Ascending aorta (tissue), 2 donors: ENCODE measurements around the gene KIR3DL1. TPM values are rescaled to one million over a fixed set of nuclear protein-coding genes. Genes with fewer than 3 reads are reported as not detected.
"Not testable (repeated sequence)": the region's sequence is repeated elsewhere in the genome, so short reads cannot be mapped to it uniquely, and the experiment has no call there.

ENCODE experiments used
- DNase-seq, 2 donors: peaks; one replicate each; pipeline ENCODE4 v3.0.0-alpha.2; 2019; ENCODE audit warnings: low spot score in 2 of 2
- H3K27ac ChIP-seq, 2 donors: fragments of 200-600 bp; sonication (generic); one replicate each; pipeline ENCODE4 v1.5.1; 2016 to 2017; ENCODE audit warnings: mild to moderate bottlenecking in 1 of 2
- H3K27me3 ChIP-seq: fragments of 200-600 bp; sonication (generic); one replicate; pipeline ENCODE4 v1.5.1; 2017
- H3K36me3 ChIP-seq, 2 donors: fragments of 200-600 bp; sonication (generic); one replicate each; pipeline ENCODE4 v1.5.1; 2016
- H3K4me1 ChIP-seq, 2 donors: fragments of 200-600 bp; sonication (generic); one replicate each; pipeline ENCODE4 v1.5.1; 2016 to 2017; ENCODE audit warnings: mild to moderate bottlenecking in 1 of 2
- H3K4me3 ChIP-seq, 2 donors: fragments of 200-600 bp; sonication (generic); one replicate each; pipeline ENCODE4 v1.5.1; 2016 to 2017; ENCODE audit warnings: mild to moderate bottlenecking in 1 of 2
- H3K9me3 ChIP-seq, 2 donors: fragments of 200-600 bp; sonication (generic); one replicate each; pipeline ENCODE4 v1.5.1; 2016
- CTCF ChIP-seq, 3 experiments: fragments of 200-600 bp in 2 of 3; fragments of 450-650 bp in 1 of 3; sonication (generic) in 2 of 3; IDR thresholded peaks; one replicate each; pipeline ENCODE4 v1.5.1; 2016 to 2019; ENCODE audit warnings: antibody characterized with exemption in 3 of 3, mild to moderate bottlenecking in 1 of 3, moderate library complexity in 1 of 3
- intact Hi-C: fragments of 100-400 bp; cut with DNase I; formaldehyde crosslinking; loops from one replicate; pipeline ENCODE4 v1.15.1; 2023
- total RNA-seq: library from RNA; depleted of rRNA; stranded (reverse); fragments of >200 nt; gene quantifications from one replicate; pipeline ENCODE4 v1.1.0, GENCODE V29; 2016

The KIR3DL1 gene
- total RNA-seq, 1 donor from 2014 or later = not detected

GRCh38 chr19:54837522-54837921 is 21.3 kb downstream of the KIR3DL1 start:
- H3K9me3 ChIP-seq, H3K27ac ChIP-seq, intact Hi-C loops, H3K27me3 ChIP-seq, DNase-seq, H3K4me1 ChIP-seq, H3K4me3 ChIP-seq, H3K36me3 ChIP-seq: not testable (repeated sequence)

GRCh38 chr19:54843171-54843570 is 26.9 kb downstream of the KIR3DL1 start:
- H3K27ac ChIP-seq, H3K4me1 ChIP-seq, H3K36me3 ChIP-seq, intact Hi-C loops, H3K9me3 ChIP-seq, H3K4me3 ChIP-seq, H3K27me3 ChIP-seq, DNase-seq: not testable (repeated sequence)

- intact Hi-C loops, DNase-seq, H3K27me3 ChIP-seq, H3K4me1 ChIP-seq, H3K36me3 ChIP-seq, H3K27ac ChIP-seq, H3K9me3 ChIP-seq, H3K4me3 ChIP-seq: not testable (repeated sequence)
These were observed 33.9 kb downstream of the KIR3DL1 start, which contains the start of gene KIR3DL2 for GRCh38 chr19:54850061-54850640. Gene KIR3DL2 (plus strand): TSS chr19:54850443. CDS start chr19:54850476, 33 bp downstream.

- H3K9me3 ChIP-seq = no peaks in the 10 kb centered on the region
- no peak for DNase-seq
- H3K27me3 ChIP-seq = no peaks in the 10 kb centered on the region
- intact Hi-C loops = no loop called here
- TF ChIP-seq CTCF (IDR thresholded peaks at IDR 0.05) = no peak
- H3K4me3 ChIP-seq = no peak overlapping the region
- H3K27ac ChIP-seq = no peak overlapping the region
- no peaks in the 10 kb centered on the region for H3K4me1 ChIP-seq
- no peaks in the 10 kb centered on the region for H3K36me3 ChIP-seq
These were observed 34.7 kb downstream of the KIR3DL1 start for GRCh38 chr19:54850930-54851329.

GRCh38 chr19:54851353-54851752 is 35.1 kb downstream of the KIR3DL1 start:
- Histone ChIP-seq H3K27ac (no peak overlapping the region), H3K4me3 (no peak overlapping the region), H3K4me1 (no peaks in the 10 kb centered on the region), H3K9me3 (no peaks in the 10 kb centered on the region), H3K36me3 (no peaks in the 10 kb centered on the region), H3K27me3 (no peaks in the 10 kb centered on the region)
- no peak for DNase-seq
- intact Hi-C loops = no loop called here
- TF ChIP-seq CTCF (IDR thresholded peaks at IDR 0.05) = no peak

GRCh38 chr19:54855241-54855640 is 39.0 kb downstream of the KIR3DL1 start:
- H3K4me3 ChIP-seq, DNase-seq, H3K9me3 ChIP-seq, intact Hi-C loops, H3K27me3 ChIP-seq, H3K36me3 ChIP-seq, H3K27ac ChIP-seq, H3K4me1 ChIP-seq: not testable (repeated sequence)

- H3K36me3 ChIP-seq, H3K27ac ChIP-seq, H3K27me3 ChIP-seq, DNase-seq, H3K4me1 ChIP-seq, intact Hi-C loops, H3K9me3 ChIP-seq, H3K4me3 ChIP-seq: not testable (repeated sequence)
These were observed 42.2 kb downstream of the KIR3DL1 start for GRCh38 chr19:54858476-54858875.

GRCh38 chr19:54859421-54859820 is 43.2 kb downstream of the KIR3DL1 start:
- H3K27me3 ChIP-seq, DNase-seq, H3K27ac ChIP-seq, H3K36me3 ChIP-seq, H3K4me3 ChIP-seq, H3K9me3 ChIP-seq, H3K4me1 ChIP-seq, intact Hi-C loops: not testable (repeated sequence)

- H3K9me3 ChIP-seq, DNase-seq, H3K4me3 ChIP-seq, H3K27me3 ChIP-seq, H3K36me3 ChIP-seq, H3K4me1 ChIP-seq, intact Hi-C loops, H3K27ac ChIP-seq: not testable (repeated sequence)
These were observed 47.2 kb downstream of the KIR3DL1 start for GRCh38 chr19:54863459-54863858.
